ENCODE results near the gene COMP. TPM values are rescaled to one million over a fixed set of nuclear protein-coding genes. Genes with fewer than 3 reads are reported as not detected.

Gene COMP
- total RNA-seq, 1 experiment from 2014 or later: 0.04 TPM

DNA sequence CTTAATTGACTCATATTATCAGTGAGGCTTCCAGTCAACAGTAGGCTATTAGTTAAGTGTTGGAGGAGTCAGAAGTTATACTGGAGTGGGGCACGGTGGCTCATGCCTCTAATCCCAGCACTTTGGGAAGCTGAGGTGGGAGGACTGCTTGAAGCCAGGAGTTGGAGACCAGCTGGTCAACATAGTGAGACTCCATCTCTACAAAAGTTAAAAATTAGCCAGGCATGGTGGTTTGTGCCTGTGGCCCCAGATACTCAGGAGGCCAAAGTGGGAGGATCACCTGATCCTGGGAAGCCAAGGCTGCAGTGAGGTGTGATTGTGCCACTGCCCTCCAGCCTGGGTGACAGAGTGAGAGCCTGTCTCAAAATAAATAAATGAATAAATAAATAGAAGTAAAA is 53.2 kb downstream of the COMP start:
- ChIA-PET CTCF (no interaction called here), POLR2A (ENCODE audit: unreplicated experiment) (no interaction called here)
- no peak for ATAC-seq
- no peak overlapping the region for H3K27ac ChIP-seq (ENCODE audit: low read length)
- no peaks in the 10 kb centered on the region for H3K36me3 ChIP-seq (ENCODE audit: low read depth, low read length)
- H3K27me3 ChIP-seq (ENCODE audit: low read length): no peaks in the 10 kb centered on the region
- intact Hi-C loops (cut with micrococcal nuclease): no loop called here
- BruUV-seq (replicated peaks): no TSS peak
- H3K4me2 ChIP-seq (ENCODE audit: low read length): no peak overlapping the region
- H3K9me3 ChIP-seq (ENCODE audit: low read length): no peaks in the 10 kb centered on the region
- no peak overlapping the region for H3K9ac ChIP-seq (ENCODE audit: low read length)
- H3K9me2 ChIP-seq (replicated peaks; ENCODE audit: low read length): no peaks in the 10 kb centered on the region
- no peaks in the 10 kb centered on the region for H3K79me2 ChIP-seq (ENCODE audit: low read length)
- no peak overlapping the region for H2AFZ ChIP-seq (ENCODE audit: low read length)
- H3F3A ChIP-seq (ENCODE audit: low read length, unreplicated experiment): no peaks in the 10 kb centered on the region
- no peaks in the 10 kb centered on the region; the same call in 1 of the 2 replicates for H4K20me1 ChIP-seq (ENCODE audit: low read length)
- H3K4me3 ChIP-seq (ENCODE audit: low read length): no peak overlapping the region
- TF ChIP-seq EZH2phosphoT487 (IDR thresholded peaks at IDR 0.05; ENCODE audit: borderline replicate concordance, low read length) (no peak), EZH2 (IDR thresholded peaks at IDR 0.05; ENCODE audit: low read length, unreplicated experiment) (no peak)
- TF ChIP-seq, protein P1, sequence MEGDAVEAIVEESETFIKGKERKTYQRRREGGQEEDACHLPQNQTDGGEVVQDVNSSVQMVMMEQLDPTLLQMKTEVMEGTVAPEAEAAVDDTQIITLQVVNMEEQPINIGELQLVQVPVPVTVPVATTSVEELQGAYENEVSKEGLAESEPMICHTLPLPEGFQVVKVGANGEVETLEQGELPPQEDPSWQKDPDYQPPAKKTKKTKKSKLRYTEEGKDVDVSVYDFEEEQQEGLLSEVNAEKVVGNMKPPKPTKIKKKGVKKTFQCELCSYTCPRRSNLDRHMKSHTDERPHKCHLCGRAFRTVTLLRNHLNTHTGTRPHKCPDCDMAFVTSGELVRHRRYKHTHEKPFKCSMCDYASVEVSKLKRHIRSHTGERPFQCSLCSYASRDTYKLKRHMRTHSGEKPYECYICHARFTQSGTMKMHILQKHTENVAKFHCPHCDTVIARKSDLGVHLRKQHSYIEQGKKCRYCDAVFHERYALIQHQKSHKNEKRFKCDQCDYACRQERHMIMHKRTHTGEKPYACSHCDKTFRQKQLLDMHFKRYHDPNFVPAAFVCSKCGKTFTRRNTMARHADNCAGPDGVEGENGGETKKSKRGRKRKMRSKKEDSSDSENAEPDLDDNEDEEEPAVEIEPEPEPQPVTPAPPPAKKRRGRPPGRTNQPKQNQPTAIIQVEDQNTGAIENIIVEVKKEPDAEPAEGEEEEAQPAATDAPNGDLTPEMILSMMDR (conservative IDR thresholded peaks at IDR 0.05; ENCODE audit: low read depth, low read length): no peak
- DNase-seq: no peak
- peaks cover 9% of the 10 kb centered on the region; the same call in 1 of the 2 replicates for H3K4me1 ChIP-seq (ENCODE audit: insufficient read depth, low read length)

GRCh38 chr19:18737337-18737953 is 53.7 kb downstream of the COMP start:
- Histone ChIP-seq H3K9ac (ENCODE audit: low read length) (no peak overlapping the region), H3K4me1 (ENCODE audit: insufficient read depth, low read length) (peaks cover 9% of the 10 kb centered on the region; the same call in 1 of the 2 replicates)
- intact Hi-C loops (cut with micrococcal nuclease): no loop called here

More at GRCh38 chr19:18737337-18737953, 53.7 kb downstream of the COMP start:
- no peaks in the 10 kb centered on the region; the same call in 1 of the 2 replicates for H4K20me1 ChIP-seq (ENCODE audit: low read length)
- H3K4me3 ChIP-seq (ENCODE audit: low read length): no peak overlapping the region
- H3K9me2 ChIP-seq (replicated peaks; ENCODE audit: low read length): no peaks in the 10 kb centered on the region
- H3K9me3 ChIP-seq (ENCODE audit: low read length): no peaks in the 10 kb centered on the region
- TF ChIP-seq, protein P1 (conservative IDR thresholded peaks at IDR 0.05; ENCODE audit: low read depth, low read length): no peak
- ATAC-seq (no peak), DNase-seq (no peak)
- no peak overlapping the region for H3K27ac ChIP-seq (ENCODE audit: low read length)
- CTCF ChIA-PET: no interaction called here
- H3F3A ChIP-seq (ENCODE audit: low read length, unreplicated experiment): no peaks in the 10 kb centered on the region
- no peak overlapping the region for H2AFZ ChIP-seq (ENCODE audit: low read length)
- POLR2A ChIA-PET (ENCODE audit: unreplicated experiment): no interaction called here
- no peaks in the 10 kb centered on the region for H3K36me3 ChIP-seq (ENCODE audit: low read depth, low read length)
- H3K4me2 ChIP-seq (ENCODE audit: low read length): no peak overlapping the region
- no TSS peak for BruUV-seq (replicated peaks)
- no peaks in the 10 kb centered on the region for H3K27me3 ChIP-seq (ENCODE audit: low read length)
- H3K79me2 ChIP-seq (ENCODE audit: low read length): no peaks in the 10 kb centered on the region
